ENCODE measurements around the gene LYVE1. TPM values are rescaled to one million over a fixed set of nuclear protein-coding genes. Genes with fewer than 3 reads are reported as not detected.

The LYVE1 gene
- polyA plus RNA-seq, 1 of the 3 experiments (the other 2 are of a cell fraction), result not detected

DNA sequence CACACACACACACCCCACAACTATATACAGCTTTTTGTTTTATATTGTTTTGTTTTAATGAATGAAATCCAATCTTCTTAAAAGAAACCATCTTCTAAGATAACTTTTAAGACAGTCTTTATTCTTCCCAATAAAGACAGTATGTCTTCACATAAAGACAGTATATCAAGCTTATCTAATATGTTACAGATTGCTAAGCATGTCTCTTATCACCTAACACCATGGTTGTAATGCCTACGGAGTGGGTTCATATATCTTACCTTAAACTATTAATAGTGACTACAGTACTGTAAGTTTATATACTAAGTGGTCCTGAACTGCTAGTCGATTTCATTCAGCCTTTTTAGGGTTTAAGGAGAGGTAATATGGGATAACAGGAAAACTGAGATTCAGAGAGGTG lies 35.9 kb downstream of the LYVE1 start:
- Histone ChIP-seq H3K4me3 (ENCODE audit: low read depth in 2 of 2, low read length in 1 of 2) (no peak overlapping the region), H2AFZ (ENCODE audit: low read depth) (no peak overlapping the region), H3K4me2 (no peak overlapping the region), H3K9ac (no peak overlapping the region), H3K27me3 (ENCODE audit: insufficient read depth) (no peaks in the 10 kb centered on the region), H3K9me2 (no peaks in the 10 kb centered on the region), H3F3A (replicated peaks; ENCODE audit: insufficient read depth) (no peaks in the 10 kb centered on the region), H3K27ac (ENCODE audit: low read depth in 2 of 2, low read length in 1 of 2) (no peak overlapping the region), H3K9me3 (no peaks in the 10 kb centered on the region), H3K79me2 (ENCODE audit: insufficient read depth) (peaks cover 6% of the 10 kb centered on the region; the same call in 1 of the 2 replicates), H3K4me1 (ENCODE audit: control insufficient read depth in 1 of 2, insufficient read depth in 2 of 2, low read depth in 1 of 2, low read length in 1 of 2) (peaks cover 0 to 3% of the 10 kb centered on the region in 2 experiments; a peak in 1 of 4 replicates), H4K20me1 (ENCODE audit: insufficient read depth) (no peaks in the 10 kb centered on the region), H3K36me3 (replicated peaks in 1 of 2; ENCODE audit: control insufficient read depth in 1 of 2, insufficient read depth in 2 of 2, low read length in 1 of 2) (peaks cover 41 to 44% of the 10 kb centered on the region in 2 experiments)
- TF ChIP-seq RXRA (IDR thresholded peaks at IDR 0.05; ENCODE audit: borderline replicate concordance, low read depth), result no peak
- TF ChIP-seq, protein P1, sequence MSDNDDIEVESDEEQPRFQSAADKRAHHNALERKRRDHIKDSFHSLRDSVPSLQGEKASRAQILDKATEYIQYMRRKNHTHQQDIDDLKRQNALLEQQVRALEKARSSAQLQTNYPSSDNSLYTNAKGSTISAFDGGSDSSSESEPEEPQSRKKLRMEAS (IDR thresholded peaks at IDR 0.05; ENCODE audit: low read depth), result no peak
- TF ChIP-seq RFX5 (IDR thresholded peaks at IDR 0.05; ENCODE audit: low read length), result no peak
- TF ChIP-seq RAD21 (IDR thresholded peaks at IDR 0.05; ENCODE audit: low read length), result no peak
- TF ChIP-seq GABPA (IDR thresholded peaks at IDR 0.05; ENCODE audit: low read depth), result no peak
- TF ChIP-seq, protein P2, sequence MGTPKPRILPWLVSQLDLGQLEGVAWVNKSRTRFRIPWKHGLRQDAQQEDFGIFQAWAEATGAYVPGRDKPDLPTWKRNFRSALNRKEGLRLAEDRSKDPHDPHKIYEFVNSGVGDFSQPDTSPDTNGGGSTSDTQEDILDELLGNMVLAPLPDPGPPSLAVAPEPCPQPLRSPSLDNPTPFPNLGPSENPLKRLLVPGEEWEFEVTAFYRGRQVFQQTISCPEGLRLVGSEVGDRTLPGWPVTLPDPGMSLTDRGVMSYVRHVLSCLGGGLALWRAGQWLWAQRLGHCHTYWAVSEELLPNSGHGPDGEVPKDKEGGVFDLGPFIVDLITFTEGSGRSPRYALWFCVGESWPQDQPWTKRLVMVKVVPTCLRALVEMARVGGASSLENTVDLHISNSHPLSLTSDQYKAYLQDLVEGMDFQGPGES (IDR thresholded peaks at IDR 0.05; ENCODE audit: low read depth, low read length), result no peak
- TF ChIP-seq CHD2 (IDR thresholded peaks at IDR 0.05; ENCODE audit: low read length, partially characterized antibody), result no peak
- TF ChIP-seq NRF1 (IDR thresholded peaks at IDR 0.05; ENCODE audit: low read depth, low read length), result no peak
- TF ChIP-seq, protein P3, sequence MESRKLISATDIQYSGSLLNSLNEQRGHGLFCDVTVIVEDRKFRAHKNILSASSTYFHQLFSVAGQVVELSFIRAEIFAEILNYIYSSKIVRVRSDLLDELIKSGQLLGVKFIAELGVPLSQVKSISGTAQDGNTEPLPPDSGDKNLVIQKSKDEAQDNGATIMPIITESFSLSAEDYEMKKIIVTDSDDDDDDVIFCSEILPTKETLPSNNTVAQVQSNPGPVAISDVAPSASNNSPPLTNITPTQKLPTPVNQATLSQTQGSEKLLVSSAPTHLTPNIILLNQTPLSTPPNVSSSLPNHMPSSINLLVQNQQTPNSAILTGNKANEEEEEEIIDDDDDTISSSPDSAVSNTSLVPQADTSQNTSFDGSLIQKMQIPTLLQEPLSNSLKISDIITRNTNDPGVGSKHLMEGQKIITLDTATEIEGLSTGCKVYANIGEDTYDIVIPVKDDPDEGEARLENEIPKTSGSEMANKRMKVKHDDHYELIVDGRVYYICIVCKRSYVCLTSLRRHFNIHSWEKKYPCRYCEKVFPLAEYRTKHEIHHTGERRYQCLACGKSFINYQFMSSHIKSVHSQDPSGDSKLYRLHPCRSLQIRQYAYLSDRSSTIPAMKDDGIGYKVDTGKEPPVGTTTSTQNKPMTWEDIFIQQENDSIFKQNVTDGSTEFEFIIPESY (IDR thresholded peaks at IDR 0.05; ENCODE audit: borderline replicate concordance, low read depth), result no peak
- no peak for TF ChIP-seq NFIC (IDR thresholded peaks at IDR 0.05; ENCODE audit: borderline replicate concordance)
- TF ChIP-seq, protein P4, sequence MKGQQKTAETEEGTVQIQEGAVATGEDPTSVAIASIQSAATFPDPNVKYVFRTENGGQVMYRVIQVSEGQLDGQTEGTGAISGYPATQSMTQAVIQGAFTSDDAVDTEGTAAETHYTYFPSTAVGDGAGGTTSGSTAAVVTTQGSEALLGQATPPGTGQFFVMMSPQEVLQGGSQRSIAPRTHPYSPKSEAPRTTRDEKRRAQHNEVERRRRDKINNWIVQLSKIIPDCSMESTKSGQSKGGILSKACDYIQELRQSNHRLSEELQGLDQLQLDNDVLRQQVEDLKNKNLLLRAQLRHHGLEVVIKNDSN (IDR thresholded peaks at IDR 0.05; ENCODE audit: borderline replicate concordance, low read depth), result no peak
- DNase-seq, result no peak
- WGBS (ENCODE audit: low lambda C conversion rate), result 67% methylated on average over 2 of the region's 2 CpGs
- ChIA-PET POLR2A (interaction anchor here (1.5 kb wide), 1 partner anchor 8 kb away, joined by 5 read pairs; the partner anchor contains the start of gene RNF141), CTCF (interaction anchor here (0.5 to 2.9 kb wide), 5 partner anchors 9 to 659 kb away, joined by 3 to 13 read pairs (median 3); partner anchors contain the start of gene RNF141)

DNA sequence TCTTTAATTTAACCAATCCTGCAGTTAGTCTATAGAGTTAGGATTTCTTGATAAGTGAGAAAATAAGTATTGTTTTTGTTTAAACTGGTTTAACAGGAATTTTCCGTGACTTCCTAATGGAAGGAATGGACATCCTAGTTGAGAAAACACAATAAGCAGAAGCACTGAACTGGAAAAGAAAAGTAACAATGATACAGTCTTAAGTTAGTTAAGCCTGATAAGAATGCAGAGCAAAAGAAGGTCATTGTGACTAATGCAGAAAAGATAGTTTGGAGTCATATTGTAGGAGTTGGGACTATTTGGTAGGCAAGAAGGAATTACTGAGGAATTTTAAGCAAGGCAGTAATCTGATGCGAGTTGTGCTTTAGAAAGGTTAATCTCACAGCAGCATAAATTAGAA lies 39.2 kb downstream of the LYVE1 start:
- no peaks in the 10 kb centered on the region for H3F3A ChIP-seq (replicated peaks; ENCODE audit: insufficient read depth)
- H3K9me2 ChIP-seq, result no peaks in the 10 kb centered on the region
- H3K9me3 ChIP-seq, result no peaks in the 10 kb centered on the region
- ChIA-PET CTCF (interaction anchor here (1.1 kb wide), 1 partner anchor 14 kb away, joined by 3 read pairs; no protein-coding TSS in a partner anchor), POLR2A (no interaction called here)
- no peak overlapping the region for H2AFZ ChIP-seq (ENCODE audit: low read depth)
- 96% methylated on average over 2 of the region's 2 CpGs for WGBS (ENCODE audit: low lambda C conversion rate)
- H3K4me3 ChIP-seq (ENCODE audit: low read depth in 2 of 2, low read length in 1 of 2), result no peak overlapping the region
- H3K79me2 ChIP-seq (ENCODE audit: insufficient read depth), result no peaks in the 10 kb centered on the region
- no peak for TF ChIP-seq POLR2AphosphoS5 (IDR thresholded peaks at IDR 0.05; ENCODE audit: low read depth, low read length)
- TF ChIP-seq RAD21 (IDR thresholded peaks at IDR 0.05; ENCODE audit: low read length), result no peak
- no peak for TF ChIP-seq ELF1 (IDR thresholded peaks at IDR 0.05)
- TF ChIP-seq EZH2phosphoT487 (IDR thresholded peaks at IDR 0.05; ENCODE audit: borderline replicate concordance, low read depth), result no peak
- TF ChIP-seq NRF1 (IDR thresholded peaks at IDR 0.05; ENCODE audit: low read depth, low read length), result no peak
- TF ChIP-seq FOSL2 (IDR thresholded peaks at IDR 0.05; ENCODE audit: borderline replicate concordance, low read depth), result no peak
- TF ChIP-seq, protein P4 (IDR thresholded peaks at IDR 0.05; ENCODE audit: borderline replicate concordance, low read depth), result no peak
- no peak for TF ChIP-seq TEAD4 (IDR thresholded peaks at IDR 0.05; ENCODE audit: borderline replicate concordance, insufficient read depth)
- H3K27me3 ChIP-seq (ENCODE audit: insufficient read depth), result no peaks in the 10 kb centered on the region
- no peak for DNase-seq
- H3K4me1 ChIP-seq (ENCODE audit: control insufficient read depth in 1 of 2, insufficient read depth in 2 of 2, low read depth in 1 of 2, low read length in 1 of 2), result peaks cover 0 to 9% of the 10 kb centered on the region in 2 experiments; a peak in 2 of 4 replicates
- no peaks in the 10 kb centered on the region for H4K20me1 ChIP-seq (ENCODE audit: insufficient read depth)
- peaks cover 60 to 66% of the 10 kb centered on the region in 2 experiments for H3K36me3 ChIP-seq (replicated peaks in 1 of 2; ENCODE audit: control insufficient read depth in 1 of 2, insufficient read depth in 2 of 2, low read length in 1 of 2)
- no peak overlapping the region for H3K4me2 ChIP-seq
- no peak overlapping the region for H3K27ac ChIP-seq (ENCODE audit: low read depth in 2 of 2, low read length in 1 of 2)
- no peak overlapping the region for H3K9ac ChIP-seq
